SK-N-MC (cell line): ENCODE data around the gene FBLIM1.

ENCODE experiments used
- EZH2 ChIP-seq: fragments of 200-600 bp; sonication (generic); IDR thresholded peaks from one replicate; pipeline ENCODE4 v1.6.1; 2017; ENCODE audit warnings: antibody characterized with exemption
- POLR2AphosphoS5 ChIP-seq: IDR thresholded peaks from 2 replicates; pipeline ENCODE4 v1.6.1; 2012; ENCODE audit warnings: mild to moderate bottlenecking, low read depth, low read length, borderline replicate concordance

DNA sequence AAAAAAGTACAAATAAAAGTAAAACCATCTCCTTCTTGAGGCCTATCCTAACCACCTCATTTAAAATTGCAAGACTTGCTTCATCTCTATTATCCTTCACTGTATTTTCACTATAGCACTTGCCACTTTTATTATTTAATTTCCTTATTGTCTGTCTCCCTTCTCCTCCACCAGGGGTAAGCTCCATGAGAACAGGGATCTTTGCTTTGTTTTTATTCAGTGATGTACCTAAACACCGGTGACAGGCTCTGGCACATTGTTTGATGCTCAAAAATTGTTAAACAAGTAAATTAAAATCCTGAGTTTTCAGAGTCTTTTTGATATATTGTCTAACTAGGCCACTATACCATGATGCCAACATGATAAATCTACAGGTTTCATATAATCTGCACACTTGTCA lies 71.7 kb downstream of the FBLIM1 start:
- no peak for TF ChIP-seq EZH2
- peak; percentile 20; the same call in 1 of the 2 replicates for TF ChIP-seq POLR2AphosphoS5
